Measurements from ENCODE around the gene TEX29. TPM values are rescaled to one million over a fixed set of nuclear protein-coding genes. Genes with fewer than 3 reads are reported as not detected.
A peak's percentile ranks its signal among the peaks of the same experiment; 100 is the strongest.

TEX29 gene
- total RNA-seq, 4 donors from 2014 or later = 1.1 to 3.4 TPM; not detected in 2

DNA sequence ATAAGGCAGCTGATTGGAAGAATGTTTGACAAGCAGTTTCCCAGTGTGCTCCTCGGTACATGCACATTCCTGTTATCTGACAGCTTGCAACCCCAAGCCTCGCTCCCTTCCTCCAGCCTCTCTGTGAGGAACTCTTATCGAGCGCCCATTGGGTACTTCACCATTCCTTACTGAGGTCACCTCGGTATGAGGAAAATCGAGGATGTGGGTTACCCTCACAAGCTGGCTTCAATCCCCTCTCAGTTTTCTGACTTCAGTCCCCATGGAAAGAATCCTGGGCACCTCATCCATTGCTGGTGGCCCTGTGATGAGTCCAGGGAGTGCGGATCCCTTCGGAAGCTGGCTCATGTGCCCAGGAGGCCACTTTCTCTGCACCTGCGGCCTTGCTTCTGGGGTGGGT is 17.3 kb downstream of the TEX29 start:
- intact Hi-C loops (cut with DNase I; ENCODE audit: low total_unique reads) (no loop called here), in situ Hi-C loops (cut with MboI; ENCODE audit: low sequenced_read_pairs in 4 of 4) (no loop called here)
- no peaks in the 10 kb centered on the region for H3K27me3 ChIP-seq
- DNase-seq (no peak), ATAC-seq (no peak)
- TF ChIP-seq POLR2A (IDR thresholded peaks at IDR 0.05) = no peak
- TF ChIP-seq, protein P1, sequence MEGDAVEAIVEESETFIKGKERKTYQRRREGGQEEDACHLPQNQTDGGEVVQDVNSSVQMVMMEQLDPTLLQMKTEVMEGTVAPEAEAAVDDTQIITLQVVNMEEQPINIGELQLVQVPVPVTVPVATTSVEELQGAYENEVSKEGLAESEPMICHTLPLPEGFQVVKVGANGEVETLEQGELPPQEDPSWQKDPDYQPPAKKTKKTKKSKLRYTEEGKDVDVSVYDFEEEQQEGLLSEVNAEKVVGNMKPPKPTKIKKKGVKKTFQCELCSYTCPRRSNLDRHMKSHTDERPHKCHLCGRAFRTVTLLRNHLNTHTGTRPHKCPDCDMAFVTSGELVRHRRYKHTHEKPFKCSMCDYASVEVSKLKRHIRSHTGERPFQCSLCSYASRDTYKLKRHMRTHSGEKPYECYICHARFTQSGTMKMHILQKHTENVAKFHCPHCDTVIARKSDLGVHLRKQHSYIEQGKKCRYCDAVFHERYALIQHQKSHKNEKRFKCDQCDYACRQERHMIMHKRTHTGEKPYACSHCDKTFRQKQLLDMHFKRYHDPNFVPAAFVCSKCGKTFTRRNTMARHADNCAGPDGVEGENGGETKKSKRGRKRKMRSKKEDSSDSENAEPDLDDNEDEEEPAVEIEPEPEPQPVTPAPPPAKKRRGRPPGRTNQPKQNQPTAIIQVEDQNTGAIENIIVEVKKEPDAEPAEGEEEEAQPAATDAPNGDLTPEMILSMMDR (IDR thresholded peaks at IDR 0.05 in 4 of 5, conservative IDR thresholded peaks at IDR 0.05 in 1 of 5) = no peak
- H3K9me3 ChIP-seq = no peaks in the 10 kb centered on the region
- no peaks in the 10 kb centered on the region for H3K36me3 ChIP-seq
- H3K27ac ChIP-seq = no peak overlapping the region
- H3K4me1 ChIP-seq = no peaks in the 10 kb centered on the region
- H3K4me3 ChIP-seq = no peak overlapping the region

GRCh38 chr13:111338841-111339240 is 18.4 kb downstream of the TEX29 start:
- no peak for ATAC-seq
- Histone ChIP-seq H3K27ac (no peak overlapping the region), H3K36me3 (no peaks in the 10 kb centered on the region), H3K9me3 (no peaks in the 10 kb centered on the region), H3K4me1 (no peaks in the 10 kb centered on the region), H3K27me3 (no peaks in the 10 kb centered on the region), H3K4me3 (no peak overlapping the region)
- in situ Hi-C loops (cut with MboI; ENCODE audit: low sequenced_read_pairs in 4 of 4) = no loop called here
- intact Hi-C loops (cut with DNase I; ENCODE audit: low total_unique reads) = no loop called here
- TF ChIP-seq POLR2A (IDR thresholded peaks at IDR 0.05) = no peak
- TF ChIP-seq, protein P1 (IDR thresholded peaks at IDR 0.05 in 4 of 5, conservative IDR thresholded peaks at IDR 0.05 in 1 of 5) = no peak
- DNase-seq = no peak

DNA sequence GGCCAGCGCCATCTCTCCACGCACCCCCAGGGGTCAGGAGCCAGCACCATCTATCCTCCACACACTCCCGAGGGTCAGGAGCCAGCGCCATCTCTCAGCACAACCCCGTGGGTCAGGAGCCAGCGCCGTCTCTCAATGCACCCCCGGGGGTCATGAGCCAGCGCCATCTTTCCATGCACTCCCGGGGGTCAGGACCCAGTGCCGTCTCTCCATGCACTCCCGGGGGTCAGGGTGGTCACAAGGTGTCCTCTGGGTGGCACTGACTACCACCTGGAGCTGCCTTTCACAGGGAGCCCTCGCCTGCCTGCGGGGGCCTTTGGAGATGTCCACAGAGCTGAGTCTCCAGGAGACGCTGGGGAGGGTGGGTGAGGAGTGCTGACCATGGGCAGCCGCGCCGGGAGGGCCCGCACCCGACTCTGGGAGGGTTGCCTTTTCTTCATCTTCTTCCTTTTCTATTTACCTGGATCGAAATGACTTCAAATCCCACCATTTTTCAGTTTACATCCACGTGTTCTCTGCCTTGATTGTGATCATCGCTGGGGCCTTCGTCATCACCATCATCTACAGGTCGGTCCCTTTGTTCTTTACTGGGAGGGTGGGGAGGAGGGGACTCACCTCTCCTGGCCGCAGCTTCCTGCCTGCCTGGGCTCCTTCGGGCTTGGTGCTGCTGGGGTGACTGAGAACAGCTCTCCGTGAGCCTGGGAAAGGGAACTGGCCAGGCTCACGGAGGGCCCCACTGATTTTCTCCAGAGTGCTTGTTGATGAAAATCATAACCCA is 19.1 kb downstream of the TEX29 start:
- no peaks in the 10 kb centered on the region for H3K4me1 ChIP-seq
- H3K36me3 ChIP-seq = no peaks in the 10 kb centered on the region
- in situ Hi-C loops (cut with MboI; ENCODE audit: low sequenced_read_pairs in 4 of 4) = no loop called here
- no peak overlapping the region for H3K4me3 ChIP-seq
- H3K9me3 ChIP-seq = no peaks in the 10 kb centered on the region
- no peak overlapping the region for H3K27ac ChIP-seq
- no peak for TF ChIP-seq POLR2A (IDR thresholded peaks at IDR 0.05)
- TF ChIP-seq, protein P1 (IDR thresholded peaks at IDR 0.05 in 4 of 5, conservative IDR thresholded peaks at IDR 0.05 in 1 of 5) = no peak
- ATAC-seq (no peak), DNase-seq (peak in 1 of 2 donors; percentile 6)
- intact Hi-C loops (cut with DNase I; ENCODE audit: low total_unique reads) = no loop called here
- H3K27me3 ChIP-seq = no peaks in the 10 kb centered on the region

DNA sequence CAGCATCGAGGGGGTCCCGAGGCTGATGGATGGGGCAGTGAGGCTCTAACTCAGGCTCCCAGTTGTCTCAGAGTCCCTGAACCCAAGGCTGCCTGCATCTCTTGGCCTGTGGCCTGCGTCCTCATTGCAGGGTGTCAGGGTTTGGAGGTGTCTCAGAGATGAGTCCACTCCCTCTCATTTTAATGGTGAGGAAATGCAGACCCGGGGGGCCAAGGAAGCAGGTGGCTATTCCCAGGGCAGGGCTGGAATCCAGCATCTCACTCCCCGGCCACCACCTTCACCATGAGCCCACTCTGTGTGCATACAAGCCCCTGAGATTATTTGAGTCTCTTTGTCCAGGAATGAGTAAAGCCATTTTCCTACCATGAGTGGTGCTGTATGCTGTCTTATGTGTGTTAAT is 21.4 kb downstream of the TEX29 start:
- ATAC-seq = no peak
- Histone ChIP-seq H3K36me3 (no peaks in the 10 kb centered on the region), H3K4me3 (no peak overlapping the region), H3K27ac (no peak overlapping the region), H3K9me3 (no peaks in the 10 kb centered on the region), H3K4me1 (no peaks in the 10 kb centered on the region), H3K27me3 (no peaks in the 10 kb centered on the region)
- in situ Hi-C loops (cut with MboI; ENCODE audit: low sequenced_read_pairs in 4 of 4) = no loop called here
- no peak for TF ChIP-seq POLR2A (IDR thresholded peaks at IDR 0.05)
- TF ChIP-seq, protein P1 (IDR thresholded peaks at IDR 0.05 in 4 of 5, conservative IDR thresholded peaks at IDR 0.05 in 1 of 5) = no peak
- no peak for DNase-seq
- intact Hi-C loops (cut with DNase I; ENCODE audit: low total_unique reads) = no loop called here

Data from gastrocnemius medialis (tissue), 4 donors.